ENCODE measurements around the gene MYO18B.

MYO18B gene

GRCh38 chr22:25750569-25751173 lies 8.7 kb downstream of the MYO18B start:
- Mint-ChIP-seq H3K27ac (peak overlapping the region; percentile 87), H3K4me1 (ENCODE audit: low read depth) (peaks cover 28% of the 10 kb centered on the region), H3K9me3 (no peaks in the 10 kb centered on the region)

GRCh38 chr22:25751174-25751581 lies 9.2 kb downstream of the MYO18B start:
- peaks cover 13% of the 10 kb centered on the region for H3K27me3 Mint-ChIP-seq
- H3K4me3 Mint-ChIP-seq = no peak overlapping the region
- H3K4me1 Mint-ChIP-seq (ENCODE audit: low read depth) = peaks cover 23% of the 10 kb centered on the region
- H3K9me3 Mint-ChIP-seq = no peaks in the 10 kb centered on the region
- H3K27ac Mint-ChIP-seq = no peak overlapping the region
- H3K36me3 Mint-ChIP-seq (ENCODE audit: low read depth) = no peaks in the 10 kb centered on the region
- DNase-seq = no peak

More at GRCh38 chr22:25750569-25751173, 8.7 kb downstream of the MYO18B start:
- Mint-ChIP-seq H3K27me3 (peaks cover 13% of the 10 kb centered on the region), H3K4me3 (no peak overlapping the region), H3K36me3 (ENCODE audit: low read depth) (no peaks in the 10 kb centered on the region)
- no peak for DNase-seq

GRCh38 chr22:25752615-25753214 lies 10.7 kb downstream of the MYO18B start:
- no peak for DNase-seq
- no peaks in the 10 kb centered on the region for H3K36me3 Mint-ChIP-seq (ENCODE audit: low read depth)

GRCh38 chr22:25753252-25753651 lies 11.3 kb downstream of the MYO18B start:
- Mint-ChIP-seq H3K27me3 (peaks cover 9% of the 10 kb centered on the region), H3K4me3 (no peak overlapping the region), H3K27ac (no peak overlapping the region), H3K9me3 (no peaks in the 10 kb centered on the region), H3K4me1 (ENCODE audit: low read depth) (peaks cover 20% of the 10 kb centered on the region), H3K36me3 (ENCODE audit: low read depth) (no peaks in the 10 kb centered on the region)
- no peak for DNase-seq

More at GRCh38 chr22:25752615-25753214, 10.7 kb downstream of the MYO18B start:
- H3K4me3 Mint-ChIP-seq = no peak overlapping the region
- peaks cover 20% of the 10 kb centered on the region for H3K4me1 Mint-ChIP-seq (ENCODE audit: low read depth)
- peaks cover 10% of the 10 kb centered on the region for H3K27me3 Mint-ChIP-seq
- no peak overlapping the region for H3K27ac Mint-ChIP-seq
- no peaks in the 10 kb centered on the region for H3K9me3 Mint-ChIP-seq

- H3K4me3 Mint-ChIP-seq = no peak overlapping the region
- no peak for DNase-seq
- peaks cover 6% of the 10 kb centered on the region for H3K27me3 Mint-ChIP-seq
- H3K4me1 Mint-ChIP-seq (ENCODE audit: low read depth) = peaks cover 12% of the 10 kb centered on the region
- H3K27ac Mint-ChIP-seq = no peak overlapping the region
- no peaks in the 10 kb centered on the region for H3K9me3 Mint-ChIP-seq
- H3K36me3 Mint-ChIP-seq (ENCODE audit: low read depth) = no peaks in the 10 kb centered on the region
Observed at GRCh38 chr22:25754527-25755202, 12.7 kb downstream of the MYO18B start.

DNA sequence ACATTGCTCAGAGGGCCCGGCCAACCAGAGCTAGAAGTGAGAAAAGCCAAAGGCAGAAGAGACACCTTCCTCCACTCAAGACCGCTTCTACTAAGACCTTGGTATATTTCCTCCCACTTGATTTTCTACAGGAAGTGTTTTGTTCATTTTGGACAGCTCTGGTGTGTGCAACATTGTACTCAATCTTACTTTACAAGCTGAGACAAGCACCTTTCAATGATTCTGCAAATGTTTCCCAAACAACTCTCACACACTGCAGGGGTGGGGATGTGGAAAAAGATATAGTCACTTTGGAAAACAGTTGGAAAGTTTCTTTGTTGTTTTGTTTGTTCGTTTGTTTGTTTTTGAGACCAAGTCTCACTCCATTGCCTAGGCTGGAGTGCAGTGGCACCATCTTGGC lies 15.7 kb downstream of the MYO18B start:
- no peaks in the 10 kb centered on the region for H3K27me3 Mint-ChIP-seq
- no peak overlapping the region for H3K27ac Mint-ChIP-seq
- H3K36me3 Mint-ChIP-seq (ENCODE audit: low read depth) = no peaks in the 10 kb centered on the region
- no peaks in the 10 kb centered on the region for H3K9me3 Mint-ChIP-seq
- H3K4me3 Mint-ChIP-seq = no peak overlapping the region
- no peaks in the 10 kb centered on the region for H3K4me1 Mint-ChIP-seq (ENCODE audit: low read depth)
- DNase-seq = no peak

DNA sequence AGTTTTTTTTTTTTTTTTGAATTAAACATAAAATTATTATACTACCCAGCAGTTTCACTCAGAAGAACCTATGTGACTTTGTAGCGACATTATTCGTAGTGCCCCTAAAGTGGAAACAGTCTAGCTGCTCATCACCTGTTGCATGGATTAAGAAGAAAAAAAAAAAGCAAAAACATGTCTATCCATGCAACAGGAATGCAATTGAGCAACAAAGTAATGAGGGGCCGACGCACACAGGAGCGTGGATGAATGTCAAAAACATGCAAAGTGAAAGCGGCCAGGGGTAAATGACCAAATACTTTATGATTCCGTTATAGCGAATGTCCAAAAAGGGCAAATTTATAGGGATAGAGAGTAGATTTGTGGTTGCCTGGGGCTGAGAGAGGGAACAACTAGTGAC lies 16.3 kb downstream of the MYO18B start:
- no peaks in the 10 kb centered on the region for H3K9me3 Mint-ChIP-seq
- H3K4me1 Mint-ChIP-seq (ENCODE audit: low read depth) = no peaks in the 10 kb centered on the region
- H3K27me3 Mint-ChIP-seq = no peaks in the 10 kb centered on the region
- H3K4me3 Mint-ChIP-seq = no peak overlapping the region
- no peak for DNase-seq
- H3K27ac Mint-ChIP-seq = no peak overlapping the region
- H3K36me3 Mint-ChIP-seq (ENCODE audit: low read depth) = no peaks in the 10 kb centered on the region

GRCh38 chr22:25759825-25760231 lies 17.8 kb downstream of the MYO18B start:
- no peak overlapping the region for H3K4me3 Mint-ChIP-seq
- no peaks in the 10 kb centered on the region for H3K27me3 Mint-ChIP-seq
- no peaks in the 10 kb centered on the region for H3K9me3 Mint-ChIP-seq
- DNase-seq = no peak
- H3K36me3 Mint-ChIP-seq (ENCODE audit: low read depth) = no peaks in the 10 kb centered on the region
- no peak overlapping the region for H3K27ac Mint-ChIP-seq
- H3K4me1 Mint-ChIP-seq (ENCODE audit: low read depth) = no peaks in the 10 kb centered on the region

- no peak for DNase-seq
- H3K36me3 Mint-ChIP-seq (ENCODE audit: low read depth) = no peaks in the 10 kb centered on the region
- H3K4me3 Mint-ChIP-seq = no peak overlapping the region
- no peak overlapping the region for H3K27ac Mint-ChIP-seq
- no peaks in the 10 kb centered on the region for H3K9me3 Mint-ChIP-seq
- no peaks in the 10 kb centered on the region for H3K27me3 Mint-ChIP-seq
- no peaks in the 10 kb centered on the region for H3K4me1 Mint-ChIP-seq (ENCODE audit: low read depth)
Observed at GRCh38 chr22:25760294-25760693, 18.3 kb downstream of the MYO18B start.

GRCh38 chr22:25760848-25761595 lies 19.0 kb downstream of the MYO18B start:
- Mint-ChIP-seq H3K27ac (no peak overlapping the region), H3K4me1 (ENCODE audit: low read depth) (no peaks in the 10 kb centered on the region)
- DNase-seq = no peak

GRCh38 chr22:25762147-25762546 lies 20.2 kb downstream of the MYO18B start:
- no peak overlapping the region for H3K4me3 Mint-ChIP-seq
- no peaks in the 10 kb centered on the region for H3K4me1 Mint-ChIP-seq (ENCODE audit: low read depth)
- no peak for DNase-seq
- H3K27me3 Mint-ChIP-seq = no peaks in the 10 kb centered on the region
- H3K27ac Mint-ChIP-seq = no peak overlapping the region
- H3K9me3 Mint-ChIP-seq = peaks cover 12% of the 10 kb centered on the region
- H3K36me3 Mint-ChIP-seq (ENCODE audit: low read depth) = no peaks in the 10 kb centered on the region

More at GRCh38 chr22:25760848-25761595, 19.0 kb downstream of the MYO18B start:
- no peaks in the 10 kb centered on the region for H3K27me3 Mint-ChIP-seq
- H3K4me3 Mint-ChIP-seq = no peak overlapping the region
- peaks cover 3% of the 10 kb centered on the region for H3K9me3 Mint-ChIP-seq
- H3K36me3 Mint-ChIP-seq (ENCODE audit: low read depth) = no peaks in the 10 kb centered on the region

GRCh38 chr22:25763239-25763777 lies 21.3 kb downstream of the MYO18B start:
- no peaks in the 10 kb centered on the region for H3K4me1 Mint-ChIP-seq (ENCODE audit: low read depth)
- no peak overlapping the region for H3K4me3 Mint-ChIP-seq
- no peaks in the 10 kb centered on the region for H3K36me3 Mint-ChIP-seq (ENCODE audit: low read depth)
- no peaks in the 10 kb centered on the region for H3K27me3 Mint-ChIP-seq
- peaks cover 12% of the 10 kb centered on the region for H3K9me3 Mint-ChIP-seq
- no peak for DNase-seq
- no peak overlapping the region for H3K27ac Mint-ChIP-seq

- Mint-ChIP-seq H3K27me3 (no peaks in the 10 kb centered on the region), H3K27ac (no peak overlapping the region), H3K36me3 (ENCODE audit: low read depth) (no peaks in the 10 kb centered on the region), H3K4me3 (no peak overlapping the region), H3K9me3 (peaks cover 12% of the 10 kb centered on the region), H3K4me1 (ENCODE audit: low read depth) (peaks cover 5% of the 10 kb centered on the region)
- no peak for DNase-seq
Observed at GRCh38 chr22:25764270-25765015, 22.5 kb downstream of the MYO18B start.

- no peak overlapping the region for H3K27ac Mint-ChIP-seq
- H3K36me3 Mint-ChIP-seq (ENCODE audit: low read depth) = no peaks in the 10 kb centered on the region
- H3K4me3 Mint-ChIP-seq = no peak overlapping the region
- H3K9me3 Mint-ChIP-seq = peaks cover 12% of the 10 kb centered on the region
- no peak for DNase-seq
- no peaks in the 10 kb centered on the region for H3K27me3 Mint-ChIP-seq
- peaks cover 7% of the 10 kb centered on the region for H3K4me1 Mint-ChIP-seq (ENCODE audit: low read depth)
Observed at GRCh38 chr22:25765016-25765367, 23.0 kb downstream of the MYO18B start.
